Posterior cingulate gyrus (tissue), 11 donors: ENCODE measurements around the gene PRPSAP2.

Experiments used
- DNase-seq, 10 donors: peaks; one replicate each; pipeline versions ENCODE4 v3.0.0 to v3.0.0-alpha.2; 2020 to 2021; ENCODE audit warnings: mixed read lengths in 3 of 10
- intact Hi-C: fragments of 100-400 bp; cut with DNase I; formaldehyde crosslinking; loops from one replicate; pipeline ENCODE4 v1.15.1; 2023

The PRPSAP2 gene

DNA sequence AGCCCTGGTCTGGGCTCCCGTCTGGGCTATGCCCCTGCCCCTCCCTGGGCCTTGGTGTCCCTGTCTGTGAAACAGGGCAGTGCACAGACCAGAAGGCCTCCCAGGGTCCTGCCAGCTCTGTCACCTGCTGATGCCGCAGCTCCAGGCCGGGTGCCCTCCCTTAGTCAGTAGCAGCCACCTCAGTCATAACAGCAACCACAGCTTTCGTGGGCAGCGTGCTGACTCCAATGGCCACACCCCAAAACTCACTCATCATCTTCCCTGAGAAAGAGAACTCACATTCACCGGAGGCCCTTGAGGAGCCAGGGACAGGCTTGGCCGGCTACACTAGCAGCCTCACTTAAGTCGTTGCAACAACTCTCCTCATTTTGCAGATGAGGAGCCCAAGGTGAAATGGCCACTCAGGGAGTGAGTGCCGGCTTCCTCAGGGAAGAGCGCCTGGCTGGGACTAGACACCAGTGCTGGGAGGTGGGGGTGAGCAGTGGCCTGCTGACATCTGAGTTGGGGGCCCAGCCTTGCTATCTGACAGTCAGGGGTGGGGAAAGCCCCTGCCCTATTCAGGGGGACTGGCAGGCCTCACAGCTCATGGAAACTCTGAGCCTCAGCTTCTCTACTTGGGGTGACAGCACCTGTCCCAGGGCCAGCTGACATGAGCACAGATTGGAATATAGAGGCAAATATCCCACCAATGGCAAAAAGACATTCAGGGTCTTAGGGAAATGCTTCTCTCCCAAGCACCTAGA, 116.6 kb downstream of the PRPSAP2 start:
- intact Hi-C loops, result no loop called here
- no peak for DNase-seq

DNA sequence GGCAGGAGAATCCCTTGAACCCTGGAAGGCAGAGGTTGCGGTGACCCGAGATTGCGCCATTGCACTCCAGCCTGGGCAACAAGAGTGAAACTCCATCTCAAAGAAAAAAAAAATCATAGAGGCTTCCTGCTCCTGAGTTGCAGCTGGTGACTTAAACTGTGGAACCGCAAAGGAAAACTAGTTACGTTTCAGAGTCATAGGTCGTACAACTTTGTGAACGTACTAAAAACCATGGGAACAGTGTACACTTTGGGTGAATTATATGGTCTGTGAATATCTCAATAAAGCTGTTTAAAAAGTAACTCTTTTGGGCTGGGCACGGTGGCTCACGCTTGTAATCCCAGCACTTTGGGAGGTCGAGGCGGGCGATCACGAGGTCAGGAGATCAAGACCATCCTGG, 117.7 kb downstream of the PRPSAP2 start:
- intact Hi-C loops, result no loop called here

DNA sequence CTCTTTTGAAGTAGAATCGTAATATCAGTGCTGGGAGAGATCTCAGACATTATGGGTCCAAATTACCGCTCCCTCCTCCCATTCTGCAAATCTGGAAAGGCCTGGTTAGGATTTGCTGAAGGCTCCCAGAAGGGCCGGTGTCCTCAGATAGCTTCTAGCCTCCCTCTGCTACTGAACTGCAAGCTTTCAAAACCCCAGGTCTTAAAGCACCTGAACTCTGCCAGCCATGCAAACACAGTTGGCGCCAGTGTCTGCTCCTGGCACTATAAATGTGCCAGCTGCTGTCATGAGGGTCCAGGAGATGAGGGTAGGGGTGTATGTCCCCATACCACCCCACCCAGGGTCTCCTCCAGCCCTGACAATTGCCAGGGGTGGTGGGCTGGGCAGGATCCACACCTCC, 118.3 kb downstream of the PRPSAP2 start:
- no peak for DNase-seq
- intact Hi-C loops, result no loop called here

More for the DNA sequence above, 117.7 kb downstream of the PRPSAP2 start:
- no peak for DNase-seq

DNA sequence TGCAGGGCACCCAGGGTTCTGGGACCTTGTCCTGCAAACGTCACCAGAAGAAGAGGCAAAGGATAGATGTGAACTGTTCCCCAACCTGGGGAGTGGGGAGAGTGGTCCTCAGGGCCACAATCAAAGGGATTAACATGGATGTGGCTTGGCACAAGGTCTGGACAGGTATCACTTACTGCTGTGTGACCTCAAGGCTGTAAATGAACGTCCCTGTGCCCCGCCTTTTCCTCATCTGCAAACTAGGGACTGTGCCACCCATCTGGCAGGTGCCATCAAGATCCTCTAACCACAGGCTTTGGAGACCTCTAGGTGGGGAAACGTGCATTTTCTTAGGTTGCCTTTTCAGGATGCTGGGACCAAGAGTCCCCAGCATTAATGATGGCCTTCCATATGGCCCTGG, 119.1 kb downstream of the PRPSAP2 start:
- intact Hi-C loops, result no loop called here
- DNase-seq, result no peak

DNA sequence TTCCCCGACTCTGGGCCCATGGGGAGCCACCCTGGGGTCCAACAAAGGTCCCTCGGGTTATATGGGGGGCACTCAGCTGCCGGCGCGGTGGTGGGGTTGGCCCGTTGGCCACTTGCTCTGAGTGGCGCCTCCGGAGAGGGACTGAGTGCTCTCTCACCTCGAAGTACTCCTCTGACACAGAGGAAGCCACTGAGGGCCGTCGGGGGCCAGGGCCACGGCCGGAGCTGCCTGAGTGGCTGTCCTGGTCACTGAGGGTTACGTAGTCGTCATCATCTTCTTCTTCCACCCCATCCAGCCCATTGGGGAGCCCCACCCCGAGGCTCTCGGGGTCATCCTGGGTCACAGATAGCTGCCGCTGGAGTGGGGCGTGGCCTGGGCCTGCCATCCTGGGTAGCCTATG, 119.7 kb downstream of the PRPSAP2 start:
- intact Hi-C loops, result no loop called here
- DNase-seq, result no peak

DNA sequence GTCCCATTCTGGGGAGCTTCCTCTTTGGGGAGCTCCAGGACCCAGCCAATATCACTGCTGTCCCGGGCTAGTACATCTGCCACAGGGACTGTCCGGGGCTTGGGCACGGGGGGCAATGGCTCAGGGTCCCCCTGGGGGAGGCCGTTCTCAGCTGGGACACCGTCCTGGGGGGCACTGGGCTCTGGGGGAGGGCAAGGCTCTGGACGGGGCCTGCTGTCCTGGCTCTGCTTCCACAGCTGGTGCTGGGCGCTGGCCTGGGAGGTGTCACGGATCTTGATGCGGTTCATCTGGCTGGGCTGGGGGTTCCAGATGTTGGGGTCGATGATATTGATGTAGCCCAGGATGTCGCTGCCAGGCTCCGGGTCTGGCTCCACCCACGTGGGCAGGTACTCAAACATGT, 120.1 kb downstream of the PRPSAP2 start:
- no peak for DNase-seq
- intact Hi-C loops, result no loop called here

DNA sequence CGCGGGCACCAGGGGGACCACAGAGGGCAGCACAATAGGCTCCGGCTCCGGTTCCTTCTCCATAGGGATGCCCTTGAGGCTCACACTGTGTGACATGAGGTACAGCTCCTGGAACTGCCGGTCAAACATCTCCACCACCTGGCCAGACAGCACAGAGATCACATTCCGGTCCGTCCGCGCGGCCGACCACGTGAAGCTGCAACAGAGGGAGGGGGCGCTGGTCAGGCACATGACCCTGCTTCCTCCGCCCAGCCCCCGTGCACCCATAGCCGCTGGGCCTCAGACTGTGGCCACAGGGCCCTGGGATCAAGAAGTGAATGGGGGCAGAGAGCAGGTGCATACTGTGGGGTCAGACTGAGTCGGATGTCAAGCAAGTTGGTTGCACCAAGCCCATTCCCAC, 120.7 kb downstream of the PRPSAP2 start:
- intact Hi-C loops, result no loop called here
- DNase-seq, result no peak
